WTC11 (cell line): ENCODE data around the gene MAPKAPK5. TPM values are rescaled to one million over a fixed set of nuclear protein-coding genes. Genes with fewer than 3 reads are reported as not detected.

ENCODE experiments used
- ATAC-seq: fragments of 200-7000 bp; cut with Tn5 transposase; 2 replicates; pipeline ENCODE4 v1.10.0; 2021; ENCODE audit warnings: mild to moderate bottlenecking, moderate library complexity
- CTCF ChIA-PET: fragments of 300-600 bp; sonication (Branson Sonifier 250); formaldehyde crosslinking; loops from one replicate; lab custom pipeline; 2021; ENCODE audit warnings: antibody characterized with exemption; lab: Charles Lee
- POLR2A ChIA-PET: fragments of 350-600 bp; sonication (Branson Sonifier 250); formaldehyde crosslinking; loops from one replicate; lab custom pipeline; 2021; ENCODE audit warnings: antibody characterized with exemption; lab: Charles Lee
- DNase-seq: peaks from one replicate; pipeline ENCODE4 v3.0.0; 2021; ENCODE audit warnings: low spot score
- H3K27ac Mint-ChIP-seq: 2 replicates; pipeline ENCODE4 v1.8.0; 2021; ENCODE audit warnings: mixed read lengths
- H3K27me3 Mint-ChIP-seq: 2 replicates; pipeline ENCODE4 v1.8.0; 2021; ENCODE audit warnings: low read depth, mild to moderate bottlenecking, moderate library complexity, mixed read lengths
- H3K36me3 Mint-ChIP-seq: 2 replicates; pipeline ENCODE4 v1.8.0; 2021; ENCODE audit warnings: mixed read lengths
- H3K4me1 Mint-ChIP-seq: 2 replicates; pipeline ENCODE4 v1.8.0; 2022; ENCODE audit warnings: mixed read lengths
- H3K4me3 Mint-ChIP-seq: 2 replicates; pipeline ENCODE4 v1.8.0; 2021; ENCODE audit warnings: mild to moderate bottlenecking, moderate library complexity, mixed read lengths
- H3K9me3 Mint-ChIP-seq: 2 replicates; pipeline ENCODE4 v1.8.0; 2021; ENCODE audit warnings: mixed read lengths
- CREM ChIP-seq: sonication (generic); formaldehyde crosslinking; IDR thresholded peaks from 2 replicates; pipeline ENCODE4 v1.8.1; 2022; ENCODE audit warnings: mild to moderate bottlenecking, missing genetic modification reagents, moderate library complexity
- E2F1 ChIP-seq: sonication (generic); formaldehyde crosslinking; IDR thresholded peaks from 2 replicates; pipeline ENCODE4 v1.8.0; 2022; ENCODE audit warnings: mild to moderate bottlenecking, missing genetic modification reagents
- EMX1 ChIP-seq: fragments of 250-450 bp; sonication (Bioruptor Pico); IDR thresholded peaks from 2 replicates; pipeline ENCODE4 v1.8.0; 2021; ENCODE audit warnings: mild to moderate bottlenecking
- ERG ChIP-seq: fragments of 250-450 bp; sonication (Bioruptor Pico); IDR thresholded peaks from 2 replicates; pipeline ENCODE4 v1.8.0; 2021; ENCODE audit warnings: mild to moderate bottlenecking
- FOXP4 ChIP-seq: sonication (generic); formaldehyde crosslinking; IDR thresholded peaks from 2 replicates; pipeline ENCODE4 v1.8.0; 2022; ENCODE audit warnings: mild to moderate bottlenecking, missing genetic modification reagents
- GTF2I ChIP-seq: fragments of 250-450 bp; sonication (Bioruptor Pico); conservative IDR thresholded peaks from 2 replicates; pipeline ENCODE4 v1.4.0; 2021; ENCODE audit warnings: mild to moderate bottlenecking
- HMGA2 ChIP-seq: fragments of 250-450 bp; sonication (Bioruptor Pico); IDR thresholded peaks from 2 replicates; pipeline ENCODE4 v1.4.0; 2021; ENCODE audit warnings: mild to moderate bottlenecking, moderate library complexity
- JAZF1 ChIP-seq: fragments of 250-450 bp; sonication (Bioruptor Pico); IDR thresholded peaks from 2 replicates; pipeline ENCODE4 v1.9.0; 2021; ENCODE audit warnings: moderate library complexity, mild to moderate bottlenecking, inconsistent platforms
- JUN ChIP-seq: sonication (generic); formaldehyde crosslinking; IDR thresholded peaks from 2 replicates; pipeline ENCODE4 v1.8.0; 2023; ENCODE audit warnings: mild to moderate bottlenecking, missing genetic modification reagents
- MAX ChIP-seq: sonication (generic); formaldehyde crosslinking; IDR thresholded peaks from 2 replicates; pipeline ENCODE4 v1.8.0; 2022; ENCODE audit warnings: mild to moderate bottlenecking, missing genetic modification reagents
- NFYB ChIP-seq: sonication (generic); formaldehyde crosslinking; conservative IDR thresholded peaks from 2 replicates; pipeline ENCODE4 v1.8.0; 2022; ENCODE audit warnings: low read depth, missing genetic modification reagents
- NR2C2 ChIP-seq: sonication (generic); formaldehyde crosslinking; IDR thresholded peaks from 2 replicates; pipeline ENCODE4 v1.8.0; 2022; ENCODE audit warnings: mild to moderate bottlenecking, missing genetic modification reagents
- OVOL2 ChIP-seq: fragments of 250-450 bp; sonication (Bioruptor Pico); IDR thresholded peaks from 2 replicates; pipeline ENCODE4 v1.9.0; 2021; ENCODE audit warnings: mild to moderate bottlenecking, borderline replicate concordance
- SMAD3 ChIP-seq: sonication (generic); formaldehyde crosslinking; IDR thresholded peaks from 2 replicates; pipeline ENCODE4 v1.8.0; 2022; ENCODE audit warnings: missing genetic modification reagents, mild to moderate bottlenecking, borderline replicate concordance
- SMAD4 ChIP-seq: sonication (generic); formaldehyde crosslinking; IDR thresholded peaks from 2 replicates; pipeline ENCODE4 v1.8.0; 2022; ENCODE audit warnings: mild to moderate bottlenecking, missing genetic modification reagents
- ZNF219 ChIP-seq: sonication (generic); formaldehyde crosslinking; IDR thresholded peaks from 2 replicates; pipeline ENCODE4 v1.8.0; 2023; ENCODE audit warnings: missing genetic modification reagents, mild to moderate bottlenecking, borderline replicate concordance
- ZNF512 ChIP-seq: sonication (generic); formaldehyde crosslinking; IDR thresholded peaks from 2 replicates; pipeline ENCODE4 v1.8.1; 2022; ENCODE audit warnings: missing genetic modification reagents, borderline replicate concordance
- ZSCAN18 ChIP-seq: fragments of 250-450 bp; sonication (Bioruptor Pico); IDR thresholded peaks from 2 replicates; pipeline ENCODE4 v2.1.2; 2022; ENCODE audit warnings: mild to moderate bottlenecking, moderate library complexity
- total RNA-seq: library from RNA; stranded (reverse); gene quantifications from 3 replicates; pipeline ENCODE4 v1.2.3, GENCODE V29; 2021

Gene MAPKAPK5
- total RNA-seq, 1 experiment from 2014 or later: 81.8 TPM

GRCh38 chr12:111792856-111793235 lies 49.2 kb upstream of the MAPKAPK5 start (continued):
- TF ChIP-seq ERG (CRISPR knock-in tag): no peak
- no peak for TF ChIP-seq JUN (CRISPR knock-in tag)
- TF ChIP-seq ZNF219 (CRISPR knock-in tag): no peak

GRCh38 chr12:111798182-111798581 lies 43.8 kb upstream of the MAPKAPK5 start:
- DNase-seq: no peak
- Mint-ChIP-seq H3K27me3 (no peaks in the 10 kb centered on the region), H3K4me1 (no peaks in the 10 kb centered on the region)
- POLR2A ChIA-PET: no interaction called here
- TF ChIP-seq CREM (CRISPR knock-in tag) (no peak), OVOL2 (CRISPR knock-in tag) (no peak)
- TF ChIP-seq, all 79 proteins: peak for 0
- Mint-ChIP-seq H3K36me3 (peaks cover 32% of the 10 kb centered on the region), H3K9me3 (peaks cover 4% of the 10 kb centered on the region; the same call in 1 of the 2 replicates), H3K27ac (no peak overlapping the region), H3K4me3 (no peak overlapping the region)
- CTCF ChIA-PET: no interaction called here
- ATAC-seq: no peak

GRCh38 chr12:111799758-111800157 lies 42.3 kb upstream of the MAPKAPK5 start:
- ATAC-seq: no peak
- no peak for DNase-seq
- ChIA-PET CTCF (interaction anchor here (0.9 kb wide), 1 partner anchor 13 kb away, joined by 3 read pairs; no protein-coding TSS in a partner anchor), POLR2A (interaction anchor here (0.5 kb wide), 1 partner anchor 341 kb away, joined by 3 read pairs; no protein-coding TSS in a partner anchor)
- H3K27ac Mint-ChIP-seq: no peak overlapping the region
- peaks cover 4% of the 10 kb centered on the region; the same call in 1 of the 2 replicates for H3K9me3 Mint-ChIP-seq
- H3K27me3 Mint-ChIP-seq: no peaks in the 10 kb centered on the region
- peaks cover 29% of the 10 kb centered on the region for H3K36me3 Mint-ChIP-seq
- no peak overlapping the region for H3K4me3 Mint-ChIP-seq
- TF ChIP-seq SMAD4 (CRISPR knock-in tag) (no peak), ZSCAN18 (no peak), NR2C2 (CRISPR knock-in tag) (no peak), MAX (CRISPR knock-in tag) (no peak), FOXP4 (CRISPR knock-in tag) (no peak), GTF2I (CRISPR knock-in tag) (no peak), JAZF1 (no peak)
- H3K4me1 Mint-ChIP-seq: no peaks in the 10 kb centered on the region

GRCh38 chr12:111803038-111803626 lies 38.9 kb upstream of the MAPKAPK5 start:
- POLR2A ChIA-PET: no interaction called here
- CTCF ChIA-PET: interaction anchor here (1.1 kb wide), 1 partner anchor 10 kb away, joined by 3 read pairs; no protein-coding TSS in a partner anchor

GRCh38 chr12:111803851-111804250 lies 38.2 kb upstream of the MAPKAPK5 start:
- ATAC-seq (no peak), DNase-seq (no peak)
- Mint-ChIP-seq H3K27ac (no peak overlapping the region), H3K27me3 (no peaks in the 10 kb centered on the region), H3K9me3 (peaks cover 4% of the 10 kb centered on the region; the same call in 1 of the 2 replicates), H3K4me1 (no peaks in the 10 kb centered on the region), H3K4me3 (no peak overlapping the region), H3K36me3 (peaks cover 32% of the 10 kb centered on the region)
- ChIA-PET CTCF (no interaction called here), POLR2A (no interaction called here)
- TF ChIP-seq EMX1 (no peak), E2F1 (no peak), ZNF512 (CRISPR knock-in tag) (no peak), SMAD3 (CRISPR knock-in tag) (no peak)

More at GRCh38 chr12:111803038-111803626, 38.9 kb upstream of the MAPKAPK5 start:
- no peaks in the 10 kb centered on the region for H3K4me1 Mint-ChIP-seq
- H3K27me3 Mint-ChIP-seq: no peaks in the 10 kb centered on the region
- H3K27ac Mint-ChIP-seq: no peak overlapping the region
- DNase-seq (no peak), ATAC-seq (no peak)
- no peak overlapping the region for H3K4me3 Mint-ChIP-seq
- H3K36me3 Mint-ChIP-seq: peaks cover 35% of the 10 kb centered on the region
- TF ChIP-seq NFYB: no peak
- peak; percentile 96 for TF ChIP-seq HMGA2 (CRISPR knock-in tag)
- peaks cover 4% of the 10 kb centered on the region; the same call in 1 of the 2 replicates for H3K9me3 Mint-ChIP-seq
